Astrocyte (in vitro differentiated cells and primary cell): ENCODE measurements around the gene WNT3.

Source experiments
- EZH2 ChIP-seq: IDR thresholded peaks from 2 replicates; pipeline ENCODE4 v1.6.1; 2012; ENCODE audit warnings: mild to moderate bottlenecking, low read length, inconsistent platforms; ENCODE audit not compliant: insufficient read depth
- TF ChIP-seq, protein P1 (sequence below): IDR thresholded peaks from 2 replicates; pipeline ENCODE4 v1.5.1; 2011; ENCODE audit warnings: low read depth, mild to moderate bottlenecking, inconsistent platforms, low read length, moderate library complexity; ENCODE audit not compliant: insufficient read depth

DNA sequence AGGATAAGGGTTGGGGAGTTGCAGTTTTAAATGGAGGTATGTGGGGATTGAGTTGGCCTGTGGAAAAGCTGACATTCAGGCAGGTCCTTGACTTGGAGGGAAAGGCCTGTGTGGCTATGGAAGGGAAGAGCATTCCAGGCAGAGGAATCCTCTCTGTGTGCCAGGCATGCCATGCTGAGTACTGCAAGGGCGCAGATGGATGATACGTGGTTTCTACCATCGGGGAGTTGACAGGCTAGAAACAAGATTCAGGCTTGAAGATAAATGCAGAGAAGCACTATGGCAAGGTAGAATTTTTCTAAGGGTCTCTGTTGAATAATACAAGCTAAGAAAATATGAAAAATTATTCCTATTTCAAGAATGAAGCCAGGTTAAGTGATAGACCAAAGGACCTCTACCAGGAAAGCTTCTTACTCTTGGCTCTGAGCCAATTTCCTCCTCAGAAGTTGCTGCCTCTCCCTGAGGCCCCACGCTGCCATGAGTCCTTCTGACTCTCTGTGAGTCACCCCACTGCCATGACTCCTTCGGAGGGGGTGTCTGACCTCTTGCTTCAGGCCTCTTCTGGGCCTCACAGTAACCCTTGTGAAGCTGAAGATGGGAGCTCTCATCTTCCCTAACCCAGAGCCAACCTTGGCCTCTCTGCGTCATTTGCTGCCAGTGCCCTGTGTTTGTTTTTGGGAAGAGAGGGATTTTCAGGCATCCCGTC lies 75.8 kb downstream of the WNT3 start:
- TF ChIP-seq, protein P1, sequence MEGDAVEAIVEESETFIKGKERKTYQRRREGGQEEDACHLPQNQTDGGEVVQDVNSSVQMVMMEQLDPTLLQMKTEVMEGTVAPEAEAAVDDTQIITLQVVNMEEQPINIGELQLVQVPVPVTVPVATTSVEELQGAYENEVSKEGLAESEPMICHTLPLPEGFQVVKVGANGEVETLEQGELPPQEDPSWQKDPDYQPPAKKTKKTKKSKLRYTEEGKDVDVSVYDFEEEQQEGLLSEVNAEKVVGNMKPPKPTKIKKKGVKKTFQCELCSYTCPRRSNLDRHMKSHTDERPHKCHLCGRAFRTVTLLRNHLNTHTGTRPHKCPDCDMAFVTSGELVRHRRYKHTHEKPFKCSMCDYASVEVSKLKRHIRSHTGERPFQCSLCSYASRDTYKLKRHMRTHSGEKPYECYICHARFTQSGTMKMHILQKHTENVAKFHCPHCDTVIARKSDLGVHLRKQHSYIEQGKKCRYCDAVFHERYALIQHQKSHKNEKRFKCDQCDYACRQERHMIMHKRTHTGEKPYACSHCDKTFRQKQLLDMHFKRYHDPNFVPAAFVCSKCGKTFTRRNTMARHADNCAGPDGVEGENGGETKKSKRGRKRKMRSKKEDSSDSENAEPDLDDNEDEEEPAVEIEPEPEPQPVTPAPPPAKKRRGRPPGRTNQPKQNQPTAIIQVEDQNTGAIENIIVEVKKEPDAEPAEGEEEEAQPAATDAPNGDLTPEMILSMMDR, result no peak
- TF ChIP-seq EZH2, result no peak
